Naive thymus-derived CD4-positive, alpha-beta T cell (primary cell): ENCODE results near the gene SPAG9. TPM values are rescaled to one million over a fixed set of nuclear protein-coding genes. Genes with fewer than 3 reads are reported as not detected.

Source experiments
- ATAC-seq: fragments of 150-1000 bp; cut with Tn5 transposase; 2 replicates; pipeline ENCODE4 v1.10.0; 2021; ENCODE audit warnings: mild to moderate bottlenecking, moderate library complexity
- CTCF ChIA-PET: fragments of 350-600 bp; sonication (Branson Sonifier 250); formaldehyde crosslinking; loops from one replicate; lab custom pipeline; 2021; ENCODE audit warnings: antibody characterized with exemption; lab: Charles Lee
- POLR2A ChIA-PET: fragments of 350-600 bp; sonication (Branson Sonifier 250); formaldehyde crosslinking; loops from one replicate; lab custom pipeline; 2021; ENCODE audit warnings: antibody characterized with exemption, inconsistent platforms; lab: Charles Lee
- DNase-seq, 9 donors: peaks; one replicate each; pipeline versions ENCODE4 v3.0.0 to v3.0.0-alpha.2; 2020 to 2022; ENCODE audit warnings: mixed read lengths in 1 of 9
- H3K27ac ChIP-seq: one replicate; pipeline ENCODE4 v1.7.0; 2013; ENCODE audit warnings: mild to moderate bottlenecking, low read depth, low read length, moderate library complexity
- H3K27me3 ChIP-seq, 2 donors: one replicate each; pipeline ENCODE4 v1.7.0; 2013; ENCODE audit warnings: low read length in 2 of 2, mild to moderate bottlenecking in 2 of 2, moderate library complexity in 2 of 2; ENCODE audit not compliant: control insufficient read depth in 2 of 2, insufficient read depth in 2 of 2
- H3K36me3 ChIP-seq, 3 experiments: 1 replicate in 2 of 3; 2 replicates in 1 of 3; pipeline ENCODE4 v1.7.0; 2013; ENCODE audit warnings: low read length in 3 of 3, mild to moderate bottlenecking in 3 of 3, moderate library complexity in 1 of 3; ENCODE audit not compliant: insufficient read depth in 3 of 3, control insufficient read depth in 2 of 3
- H3K4me1 ChIP-seq, 2 donors: one replicate each; pipeline ENCODE4 v1.7.0; 2013; ENCODE audit warnings: low read length in 2 of 2, mild to moderate bottlenecking in 2 of 2, moderate library complexity in 1 of 2; ENCODE audit not compliant: control insufficient read depth in 2 of 2, insufficient read depth in 2 of 2
- H3K4me3 ChIP-seq: 2 replicates; pipeline ENCODE4 v1.7.0; 2013; ENCODE audit warnings: mild to moderate bottlenecking, low read length
- H3K9me3 ChIP-seq, 3 experiments: 1 replicate in 2 of 3; 2 replicates in 1 of 3; pipeline ENCODE4 v1.7.0; 2013; ENCODE audit warnings: low read length in 3 of 3; ENCODE audit not compliant: control insufficient read depth in 2 of 3
- H3K27ac Mint-ChIP-seq, 9 donors: one replicate each; pipeline ENCODE4 v1.8.0; 2020 to 2022; ENCODE audit warnings: mixed read lengths in 9 of 9, mild to moderate bottlenecking in 8 of 9, moderate library complexity in 5 of 9, inconsistent platforms in 2 of 9
- H3K27me3 Mint-ChIP-seq, 5 donors: one replicate each; pipeline ENCODE4 v1.8.0; 2021 to 2022; ENCODE audit warnings: mixed read lengths in 5 of 5, mild to moderate bottlenecking in 1 of 5
- H3K36me3 Mint-ChIP-seq, 5 donors: one replicate each; pipeline ENCODE4 v1.8.0; 2020 to 2022; ENCODE audit warnings: mixed read lengths in 5 of 5, mild to moderate bottlenecking in 3 of 5, inconsistent platforms in 1 of 5
- H3K4me1 Mint-ChIP-seq, 7 donors: one replicate each; pipeline ENCODE4 v1.8.0; 2020 to 2022; ENCODE audit warnings: mixed read lengths in 7 of 7, mild to moderate bottlenecking in 3 of 7, inconsistent platforms in 1 of 7
- H3K4me3 Mint-ChIP-seq, 10 donors: one replicate each; pipeline ENCODE4 v1.8.0; 2020 to 2022; ENCODE audit warnings: mild to moderate bottlenecking in 10 of 10, mixed read lengths in 10 of 10, moderate library complexity in 6 of 10, inconsistent platforms in 2 of 10
- H3K9me3 Mint-ChIP-seq, 11 donors: one replicate each; pipeline ENCODE4 v1.8.0; 2020 to 2022; ENCODE audit warnings: mixed read lengths in 11 of 11, mild to moderate bottlenecking in 4 of 11, inconsistent platforms in 1 of 11, moderate library complexity in 1 of 11
- intact Hi-C, 2 donors: fragments of 100-400 bp; cut with micrococcal nuclease; formaldehyde crosslinking; loops; one replicate each; pipeline ENCODE4 v1.15.1; 2023
- polyA plus RNA-seq, 2 donors: library from polyadenylated mRNA; unstranded; fragments of 300-500 nt; fragmentation: Illumina TruSeq; gene quantifications; one replicate each; pipeline ENCODE4 v1.2.3, GENCODE V29; 2021
- total RNA-seq, 6 experiments: library from RNA in 5 of 6; stranded (reverse) in 5 of 6; gene quantifications; 1 replicate in 5 of 6; 2 replicates in 1 of 6; pipeline ENCODE4 v1.2.3 and lab custom pipeline; 2021 to 2026

SPAG9 gene
- total and polyA plus RNA-seq, 7 experiments from 2014 or later, result 3.3 to 73.4 (median 52.9) TPM

DNA sequence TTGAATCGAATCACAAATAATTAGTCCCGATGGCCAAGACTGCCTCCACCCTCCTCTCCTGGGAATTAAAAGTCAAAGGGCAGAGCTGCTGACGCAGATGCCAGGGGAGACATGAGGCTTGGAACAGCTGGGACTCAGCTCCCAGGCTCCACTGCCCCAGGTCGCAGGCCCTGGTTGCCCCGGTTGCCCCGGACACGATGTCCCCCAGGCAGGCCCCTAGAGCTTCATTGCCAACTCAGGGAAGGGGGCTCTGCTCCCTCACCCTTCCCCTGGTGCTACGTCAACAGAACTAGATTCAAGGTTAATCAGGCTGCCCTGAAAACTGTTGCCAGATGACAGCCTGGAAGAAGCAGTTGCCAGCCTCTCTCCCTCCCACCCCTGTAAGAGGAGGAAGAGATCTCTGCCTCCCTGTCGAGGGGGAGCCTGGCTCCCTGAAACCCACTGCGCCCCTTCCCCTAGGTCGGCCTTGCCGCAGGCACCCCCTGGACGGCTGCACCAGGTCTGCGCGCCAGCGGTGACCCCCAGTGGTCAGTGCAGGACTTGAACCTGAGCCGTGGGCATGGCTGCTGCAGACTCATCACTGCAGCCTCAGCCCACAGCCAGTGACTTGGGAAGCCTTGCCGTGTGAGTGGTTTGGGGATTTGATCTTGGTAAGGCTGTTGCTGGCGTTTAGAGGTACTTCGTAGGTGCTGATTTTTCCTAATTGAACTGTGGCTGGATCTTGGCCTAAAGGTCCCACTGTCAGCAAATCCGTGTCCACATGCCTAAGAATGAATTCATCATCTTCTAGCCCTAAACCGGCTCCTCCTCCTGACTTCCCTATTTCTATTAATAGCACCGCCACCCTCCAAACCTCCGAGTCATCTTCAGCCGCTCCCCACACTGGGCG lies 170.4 kb downstream of the SPAG9 start:
- Histone ChIP-seq H3K27me3 (no peaks in the 10 kb centered on the region), H3K27ac (no peak overlapping the region), H3K9me3 (no peaks in the 10 kb centered on the region), H3K4me1 (peaks cover 0 to 6% of the 10 kb centered on the region in 2 donors), H3K4me3 (no peak overlapping the region), H3K36me3 (no peaks in the 10 kb centered on the region)
- Mint-ChIP-seq H3K27me3 (no peaks in the 10 kb centered on the region), H3K9me3 (peaks cover 0 to 1% (median 0%) of the 10 kb centered on the region in 11 donors), H3K27ac (peak overlapping the region in 5 of 9 donors; percentile 31 to 90 (median 69)), H3K36me3 (no peaks in the 10 kb centered on the region), H3K4me1 (peaks cover 14 to 39% (median 24%) of the 10 kb centered on the region in 7 donors), H3K4me3 (peak overlapping the region in 2 of 10 donors; percentile 5 to 62)
- CTCF ChIA-PET, result interaction anchor here (0.7 to 20.2 kb wide), 8 partner anchors 14 to 170 kb away, joined by 3 to 393 read pairs (median 11); partner anchors contain the start of gene TOB1
- peak; percentile 34 to 71 (median 51) for DNase-seq
- peak; percentile 88 for ATAC-seq
- POLR2A ChIA-PET, result interaction anchor here (0.6 to 26.4 kb wide), 11 partner anchors 32 to 233 kb away, joined by 3 to 664 read pairs (median 3); partner anchors contain the start of gene TOB1
- intact Hi-C loops, result loop anchor here in 1 of 2 donors (1.0 to 2.0 kb wide), 6 partner anchors 41 to 167 kb away; no protein-coding TSS in a partner anchor

DNA sequence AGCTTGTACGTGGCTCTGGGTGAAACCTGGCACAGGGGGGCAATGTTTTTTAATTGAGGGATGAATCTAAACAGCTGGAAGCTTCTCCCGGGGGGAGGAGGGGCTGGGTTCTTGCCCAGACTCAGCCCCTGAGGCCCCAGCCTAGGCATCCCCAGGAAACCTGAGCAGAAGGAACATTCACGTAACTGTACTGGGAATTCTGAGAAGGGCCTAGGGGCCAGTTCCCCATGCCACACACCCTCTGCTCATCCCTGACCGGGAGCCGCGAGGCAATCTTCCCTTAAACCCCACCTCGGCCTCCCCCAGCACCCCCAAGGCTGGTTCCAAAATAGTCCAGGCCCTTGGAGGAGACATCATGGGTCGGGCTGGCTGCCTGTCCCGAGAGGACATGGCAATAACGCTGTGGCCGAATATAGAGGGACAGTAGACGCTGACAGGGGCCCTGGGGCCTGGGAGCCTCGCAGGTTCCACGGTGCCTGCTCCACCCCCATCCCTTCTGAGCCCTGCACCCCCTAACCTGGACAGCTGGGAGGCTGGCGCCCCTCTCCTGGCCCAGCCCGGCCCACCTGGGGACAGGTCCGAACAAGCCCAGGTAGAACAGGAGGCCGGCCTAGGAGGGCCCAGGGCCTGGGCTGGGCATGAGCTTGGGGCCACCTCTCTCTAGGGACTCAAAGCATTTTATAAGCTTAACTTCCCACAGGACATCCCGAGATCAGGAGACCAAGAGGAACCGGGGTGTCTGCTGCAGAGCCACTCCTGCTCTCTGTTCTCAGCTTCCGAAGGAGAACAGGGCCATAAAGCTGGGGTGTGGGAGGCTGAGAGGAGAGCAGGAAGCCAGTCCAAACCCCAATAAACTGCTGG lies 171.3 kb downstream of the SPAG9 start:
- no peak for DNase-seq
- no peak overlapping the region for H3K4me3 Mint-ChIP-seq
- peaks cover 5 to 11% of the 10 kb centered on the region in 2 donors for H3K4me1 ChIP-seq

DNA sequence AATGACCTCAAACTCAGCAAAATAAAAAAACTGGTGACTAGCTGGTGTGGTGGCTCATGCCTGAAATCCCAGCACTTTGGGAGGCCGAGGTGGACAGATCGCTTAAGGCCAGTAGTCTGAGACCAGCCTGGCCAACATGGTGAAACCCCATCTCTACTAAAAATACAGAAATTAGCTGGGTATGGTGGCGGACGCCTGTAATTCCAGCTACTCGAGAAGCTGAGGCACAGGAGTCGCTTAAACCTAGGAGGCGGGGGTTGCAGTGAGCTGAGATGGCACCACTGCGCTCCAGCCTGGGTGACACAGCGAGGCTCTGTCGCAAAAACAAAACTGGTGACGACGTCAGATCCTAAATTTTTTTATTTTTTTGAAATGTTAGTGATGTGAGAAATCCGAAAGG lies 172.0 kb downstream of the SPAG9 start:
- no peaks in the 10 kb centered on the region for H3K27me3 Mint-ChIP-seq
- Histone ChIP-seq H3K27me3 (no peaks in the 10 kb centered on the region), H3K4me1 (peaks cover 11 to 15% of the 10 kb centered on the region in 2 donors), H3K27ac (no peak overlapping the region), H3K4me3 (no peak overlapping the region), H3K9me3 (no peaks in the 10 kb centered on the region), H3K36me3 (no peaks in the 10 kb centered on the region)
- ChIA-PET CTCF (interaction anchor here (0.6 to 20.2 kb wide), 13 partner anchors 37 to 467 kb away, joined by 3 to 393 read pairs (median 4); partner anchors contain the start of gene TOB1), POLR2A (interaction anchor here (0.7 to 26.4 kb wide), 7 partner anchors 13 to 194 kb away, joined by 3 to 664 read pairs (median 11); partner anchors contain the start of gene TOB1)
- peak overlapping the region in 6 of 9 donors; percentile 14 to 84 (median 66) for H3K27ac Mint-ChIP-seq
- no peaks in the 10 kb centered on the region for H3K36me3 Mint-ChIP-seq
- no peak for ATAC-seq
- H3K9me3 Mint-ChIP-seq, result peaks cover 0 to 1% (median 0%) of the 10 kb centered on the region in 11 donors
- no peak overlapping the region for H3K4me3 Mint-ChIP-seq
- DNase-seq, result no peak
- H3K4me1 Mint-ChIP-seq, result peaks cover 14 to 44% (median 27%) of the 10 kb centered on the region in 7 donors
- intact Hi-C loops, result no loop called here

More for the DNA sequence above, 171.3 kb downstream of the SPAG9 start:
- H3K4me1 Mint-ChIP-seq, result peaks cover 14 to 41% (median 24%) of the 10 kb centered on the region in 7 donors
- no peaks in the 10 kb centered on the region for H3K27me3 Mint-ChIP-seq
- peaks cover 0 to 1% (median 0%) of the 10 kb centered on the region in 11 donors for H3K9me3 Mint-ChIP-seq
- POLR2A ChIA-PET, result interaction anchor here (0.6 to 26.4 kb wide), 12 partner anchors 13 to 97 kb away, joined by 3 to 664 read pairs (median 6); partner anchors contain the start of gene TOB1
- no peaks in the 10 kb centered on the region for H3K9me3 ChIP-seq
- H3K4me3 ChIP-seq, result no peak overlapping the region
- CTCF ChIA-PET, result interaction anchor here (0.7 to 20.2 kb wide), 12 partner anchors 13 to 170 kb away, joined by 3 to 393 read pairs (median 4); partner anchors contain the start of gene TOB1
- H3K27ac Mint-ChIP-seq, result peak overlapping the region in 6 of 9 donors; percentile 31 to 69 (median 46)
- no peaks in the 10 kb centered on the region for H3K27me3 ChIP-seq
- no peak for ATAC-seq
- intact Hi-C loops, result no loop called here
- H3K36me3 ChIP-seq, result no peaks in the 10 kb centered on the region
- no peaks in the 10 kb centered on the region for H3K36me3 Mint-ChIP-seq
- H3K27ac ChIP-seq, result no peak overlapping the region

DNA sequence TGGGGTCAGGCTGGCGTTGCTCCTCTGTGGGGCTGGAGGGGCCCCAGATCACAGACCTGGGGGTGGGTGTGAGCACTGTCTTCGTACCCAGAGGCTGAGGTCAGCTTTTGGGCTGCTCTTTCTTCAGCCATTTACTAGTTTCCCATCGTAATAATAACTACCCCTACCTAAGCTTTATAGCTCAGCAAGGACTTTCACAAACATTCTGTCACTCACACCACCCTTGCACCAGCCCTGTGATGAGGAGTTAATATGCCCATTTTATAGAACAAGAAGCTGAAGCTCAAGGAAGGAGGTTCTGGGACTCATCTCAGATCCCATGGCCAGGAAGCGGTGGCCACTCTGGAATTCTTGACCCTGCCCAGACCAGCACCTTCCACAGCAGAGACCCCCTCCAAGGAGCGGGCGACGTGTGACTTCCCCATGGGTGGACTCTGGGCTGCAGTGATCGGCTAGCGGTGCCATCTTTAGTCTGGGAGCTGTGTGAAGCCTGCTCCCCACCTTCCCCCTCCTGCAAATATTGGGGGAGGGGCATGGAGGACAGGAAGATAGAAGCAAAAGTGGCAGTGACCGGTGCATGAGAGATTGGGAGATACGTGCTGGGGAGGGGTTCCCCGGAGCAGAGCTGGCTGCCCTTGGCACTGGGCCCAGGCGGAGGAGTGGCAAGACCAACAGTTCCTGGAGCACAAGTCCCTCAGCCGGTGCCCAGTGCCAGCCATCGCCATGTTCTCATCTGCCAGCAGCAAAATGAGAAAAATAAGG lies 172.7 kb downstream of the SPAG9 start:
- H3K27ac Mint-ChIP-seq, result peak overlapping the region; percentile 19 to 85 (median 73)

DNA sequence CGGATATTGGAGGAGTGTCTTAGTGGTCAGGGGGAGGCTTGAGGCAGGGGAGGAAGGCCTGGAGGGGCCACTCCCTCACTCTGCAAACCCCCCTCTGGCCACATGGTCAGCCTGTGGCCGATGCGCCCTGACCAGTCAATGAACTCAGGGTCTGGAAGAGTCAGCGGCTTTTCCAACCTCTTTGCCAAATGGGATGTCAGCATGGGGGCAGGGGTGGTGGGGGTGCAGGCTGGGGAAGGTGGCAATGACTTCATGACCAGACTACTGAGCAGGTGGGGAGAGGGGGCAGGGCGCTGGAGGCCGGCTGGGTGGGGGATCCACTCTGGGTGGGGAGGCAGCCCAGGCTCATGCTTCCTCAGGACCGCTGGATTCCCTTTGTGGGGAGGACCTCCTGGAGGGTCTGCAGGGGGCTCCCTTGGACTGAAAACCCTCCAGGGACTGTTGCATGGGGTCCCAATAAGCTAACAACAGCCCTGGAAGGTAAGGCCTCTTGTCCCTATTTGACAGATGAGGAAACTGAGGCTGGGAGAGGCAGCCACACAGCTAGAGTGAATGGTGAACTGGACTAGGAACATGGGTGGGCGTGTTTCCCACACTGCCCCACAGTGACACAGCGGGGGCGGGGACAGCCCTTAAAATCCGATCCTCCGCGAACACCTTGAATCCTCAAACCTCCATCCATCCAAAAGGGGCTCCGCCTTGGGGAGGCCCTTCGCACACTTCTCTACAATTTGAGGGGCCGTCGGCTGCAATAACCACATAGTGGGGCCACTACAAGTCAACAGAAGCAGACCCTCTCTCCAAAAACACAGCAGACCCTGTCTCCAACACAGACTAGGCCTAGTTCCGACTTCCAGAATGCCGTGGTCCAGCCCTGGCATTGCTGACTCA lies 173.5 kb downstream of the SPAG9 start:
- POLR2A ChIA-PET, result interaction anchor here (0.5 to 26.4 kb wide), 9 partner anchors 11 to 95 kb away, joined by 3 to 664 read pairs (median 9); partner anchors contain the start of gene TOB1
- H3K27me3 ChIP-seq, result no peaks in the 10 kb centered on the region
- H3K27ac Mint-ChIP-seq, result peak overlapping the region in 8 of 9 donors; percentile 31 to 79 (median 73)
- H3K4me1 ChIP-seq, result peaks cover 17 to 31% of the 10 kb centered on the region in 2 donors
- no peak for DNase-seq
- H3K4me3 ChIP-seq, result no peak overlapping the region
- no peak for ATAC-seq
- CTCF ChIA-PET, result interaction anchor here (0.7 to 20.2 kb wide), 6 partner anchors 11 to 303 kb away, joined by 3 to 393 read pairs (median 16); partner anchors contain the start of gene TOB1
- H3K36me3 Mint-ChIP-seq, result peaks cover 0 to 6% (median 0%) of the 10 kb centered on the region in 5 donors
- H3K9me3 ChIP-seq, result no peaks in the 10 kb centered on the region
- H3K36me3 ChIP-seq, result no peaks in the 10 kb centered on the region
- peak overlapping the region in 2 of 10 donors; percentile 1 to 30 for H3K4me3 Mint-ChIP-seq
- H3K27ac ChIP-seq, result no peak overlapping the region
- H3K9me3 Mint-ChIP-seq, result peaks cover 0 to 1% (median 0%) of the 10 kb centered on the region in 11 donors
- H3K4me1 Mint-ChIP-seq, result peaks cover 26 to 60% (median 39%) of the 10 kb centered on the region in 7 donors
- intact Hi-C loops, result no loop called here
- H3K27me3 Mint-ChIP-seq, result no peaks in the 10 kb centered on the region

More for the DNA sequence above, 172.7 kb downstream of the SPAG9 start:
- Histone ChIP-seq H3K9me3 (no peaks in the 10 kb centered on the region), H3K27ac (no peak overlapping the region), H3K4me1 (peaks cover 17 to 22% of the 10 kb centered on the region in 2 donors), H3K27me3 (no peaks in the 10 kb centered on the region), H3K36me3 (no peaks in the 10 kb centered on the region), H3K4me3 (no peak overlapping the region)
- CTCF ChIA-PET, result interaction anchor here (0.6 to 20.2 kb wide), 14 partner anchors 10 to 468 kb away, joined by 3 to 393 read pairs (median 4); partner anchors contain the start of gene TOB1
- POLR2A ChIA-PET, result interaction anchor here (0.6 to 26.4 kb wide), 8 partner anchors 12 to 313 kb away, joined by 3 to 664 read pairs (median 10); partner anchors contain the start of gene TOB1
- intact Hi-C loops, result no loop called here
- no peak for ATAC-seq
- no peak overlapping the region for H3K4me3 Mint-ChIP-seq
- no peak for DNase-seq
- H3K27me3 Mint-ChIP-seq, result no peaks in the 10 kb centered on the region
- H3K9me3 Mint-ChIP-seq, result peaks cover 0 to 1% (median 0%) of the 10 kb centered on the region in 11 donors
- no peaks in the 10 kb centered on the region for H3K36me3 Mint-ChIP-seq
- H3K4me1 Mint-ChIP-seq, result peaks cover 18 to 52% (median 31%) of the 10 kb centered on the region in 7 donors
